ENCODE results near the gene RNF2. TPM values are rescaled to one million over a fixed set of nuclear protein-coding genes. Genes with fewer than 3 reads are reported as not detected.

RNF2 gene
- polyA plus RNA-seq, 1 donor from 2014 or later: 49.2 TPM

DNA sequence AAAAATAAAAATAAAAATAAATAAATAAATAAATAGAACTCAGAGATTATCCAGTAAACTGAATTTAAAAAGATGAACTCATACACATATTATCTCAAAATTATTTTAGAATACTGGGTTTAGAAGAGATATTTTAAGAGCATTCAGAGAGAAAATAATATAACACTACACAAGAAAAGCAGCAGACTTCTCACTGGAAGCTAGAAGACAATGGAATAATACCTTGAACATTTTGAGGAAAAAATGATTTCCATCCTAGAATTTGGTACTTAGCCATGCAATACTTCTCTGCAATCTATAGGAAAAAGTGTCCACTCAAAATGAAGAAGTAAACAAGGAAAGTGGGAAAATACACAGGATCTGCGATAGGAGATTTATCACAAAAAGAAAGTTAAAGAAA lies 87.2 kb downstream of the RNF2 start:
- no peaks in the 10 kb centered on the region for H3K9me3 ChIP-seq (ENCODE audit: low read length)
- H3K4me3 ChIP-seq (ENCODE audit: low read length): no peak overlapping the region
- no peaks in the 10 kb centered on the region for H3K36me3 ChIP-seq (ENCODE audit: insufficient read depth, low read length)
- H3K9me2 ChIP-seq (ENCODE audit: insufficient read depth, low read length): no peaks in the 10 kb centered on the region
- no peak overlapping the region for H3K27ac ChIP-seq (ENCODE audit: low read length)
- no peak overlapping the region for H3K4me2 ChIP-seq (ENCODE audit: low read length)
- H3K79me2 ChIP-seq (replicated peaks; ENCODE audit: insufficient read depth, low read length): no peaks in the 10 kb centered on the region
- no peak for TF ChIP-seq EP300 (conservative IDR thresholded peaks at IDR 0.05; ENCODE audit: poor library complexity, severe bottlenecking)
- TF ChIP-seq TAF1 (IDR thresholded peaks at IDR 0.05; ENCODE audit: low read depth): no peak
- TF ChIP-seq POLR2AphosphoS5 (IDR thresholded peaks at IDR 0.05): no peak
- TF ChIP-seq SMC3 (conservative IDR thresholded peaks at IDR 0.05; ENCODE audit: poor library complexity): no peak
- no peak for TF ChIP-seq MXI1 (conservative IDR thresholded peaks at IDR 0.05; ENCODE audit: poor library complexity, severe bottlenecking)
- no peak for TF ChIP-seq EZH2 (IDR thresholded peaks at IDR 0.05; ENCODE audit: borderline replicate concordance, insufficient read depth, low read length, poor library complexity, severe bottlenecking)
- no peak for TF ChIP-seq RAD21 (conservative IDR thresholded peaks at IDR 0.05)
- no peak for TF ChIP-seq CTCF (IDR thresholded peaks at IDR 0.05; ENCODE audit: poor library complexity, severe bottlenecking)
- TF ChIP-seq, protein P1, sequence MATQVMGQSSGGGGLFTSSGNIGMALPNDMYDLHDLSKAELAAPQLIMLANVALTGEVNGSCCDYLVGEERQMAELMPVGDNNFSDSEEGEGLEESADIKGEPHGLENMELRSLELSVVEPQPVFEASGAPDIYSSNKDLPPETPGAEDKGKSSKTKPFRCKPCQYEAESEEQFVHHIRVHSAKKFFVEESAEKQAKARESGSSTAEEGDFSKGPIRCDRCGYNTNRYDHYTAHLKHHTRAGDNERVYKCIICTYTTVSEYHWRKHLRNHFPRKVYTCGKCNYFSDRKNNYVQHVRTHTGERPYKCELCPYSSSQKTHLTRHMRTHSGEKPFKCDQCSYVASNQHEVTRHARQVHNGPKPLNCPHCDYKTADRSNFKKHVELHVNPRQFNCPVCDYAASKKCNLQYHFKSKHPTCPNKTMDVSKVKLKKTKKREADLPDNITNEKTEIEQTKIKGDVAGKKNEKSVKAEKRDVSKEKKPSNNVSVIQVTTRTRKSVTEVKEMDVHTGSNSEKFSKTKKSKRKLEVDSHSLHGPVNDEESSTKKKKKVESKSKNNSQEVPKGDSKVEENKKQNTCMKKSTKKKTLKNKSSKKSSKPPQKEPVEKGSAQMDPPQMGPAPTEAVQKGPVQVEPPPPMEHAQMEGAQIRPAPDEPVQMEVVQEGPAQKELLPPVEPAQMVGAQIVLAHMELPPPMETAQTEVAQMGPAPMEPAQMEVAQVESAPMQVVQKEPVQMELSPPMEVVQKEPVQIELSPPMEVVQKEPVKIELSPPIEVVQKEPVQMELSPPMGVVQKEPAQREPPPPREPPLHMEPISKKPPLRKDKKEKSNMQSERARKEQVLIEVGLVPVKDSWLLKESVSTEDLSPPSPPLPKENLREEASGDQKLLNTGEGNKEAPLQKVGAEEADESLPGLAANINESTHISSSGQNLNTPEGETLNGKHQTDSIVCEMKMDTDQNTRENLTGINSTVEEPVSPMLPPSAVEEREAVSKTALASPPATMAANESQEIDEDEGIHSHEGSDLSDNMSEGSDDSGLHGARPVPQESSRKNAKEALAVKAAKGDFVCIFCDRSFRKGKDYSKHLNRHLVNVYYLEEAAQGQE (IDR thresholded peaks at IDR 0.05; ENCODE audit: borderline replicate concordance): no peak
- H3K9ac ChIP-seq (ENCODE audit: low read length): no peak overlapping the region
- no peak overlapping the region for H2AFZ ChIP-seq (ENCODE audit: low read depth, low read length)
- no peaks in the 10 kb centered on the region for H3K27me3 ChIP-seq (ENCODE audit: insufficient read depth, low read depth, low read length)
- H4K20me1 ChIP-seq (ENCODE audit: insufficient read depth): no peaks in the 10 kb centered on the region
- peaks cover 3% of the 10 kb centered on the region for H3F3A ChIP-seq (ENCODE audit: insufficient read depth, low read length, poor library complexity, severe bottlenecking)

DNA sequence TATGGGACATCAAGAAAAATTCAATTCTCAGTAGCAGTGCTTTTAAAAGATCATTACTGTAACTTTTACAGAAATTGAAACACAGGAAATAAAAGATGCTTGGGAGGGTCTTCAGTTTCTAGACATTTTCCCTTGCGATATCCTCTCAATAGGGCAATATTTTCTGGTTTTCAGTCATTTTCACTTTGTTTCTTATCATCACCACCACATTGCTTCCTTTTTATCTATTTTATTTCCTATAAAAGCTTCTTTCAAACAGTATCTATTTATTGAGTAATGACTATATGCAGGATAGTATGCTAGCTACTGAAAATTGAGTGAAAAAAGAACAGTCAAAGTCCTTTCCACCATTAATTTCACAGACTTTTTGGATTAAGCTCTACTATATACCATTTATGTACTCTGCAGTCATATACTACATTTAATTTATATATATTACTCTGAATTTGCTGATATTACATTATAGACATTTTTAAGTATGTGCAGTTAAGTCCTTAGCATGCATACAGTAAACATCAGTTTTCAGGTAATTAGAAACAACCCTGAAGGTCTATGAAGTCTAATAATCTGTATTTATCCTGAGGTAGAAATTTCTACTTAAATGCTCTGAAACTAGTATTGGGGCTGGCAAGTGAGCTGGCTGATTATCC lies 92.7 kb downstream of the RNF2 start:
- Histone ChIP-seq H3F3A (ENCODE audit: insufficient read depth, low read length, poor library complexity, severe bottlenecking) (no peaks in the 10 kb centered on the region), H3K4me2 (ENCODE audit: low read length) (no peak overlapping the region), H2AFZ (ENCODE audit: low read depth, low read length) (no peak overlapping the region), H3K79me2 (replicated peaks; ENCODE audit: insufficient read depth, low read length) (no peaks in the 10 kb centered on the region), H4K20me1 (ENCODE audit: insufficient read depth) (no peaks in the 10 kb centered on the region), H3K9me3 (ENCODE audit: low read length) (no peaks in the 10 kb centered on the region), H3K36me3 (ENCODE audit: insufficient read depth, low read length) (no peaks in the 10 kb centered on the region), H3K9me2 (ENCODE audit: insufficient read depth, low read length) (no peaks in the 10 kb centered on the region), H3K27ac (ENCODE audit: low read length) (no peak overlapping the region), H3K9ac (ENCODE audit: low read length) (no peak overlapping the region), H3K4me3 (ENCODE audit: low read length) (no peak overlapping the region), H3K27me3 (ENCODE audit: insufficient read depth, low read depth, low read length) (no peaks in the 10 kb centered on the region)
- no peak for TF ChIP-seq TAF1 (IDR thresholded peaks at IDR 0.05; ENCODE audit: low read depth)
